HG02981 (cell line): Measurements from ENCODE around the gene STK32C.
"Not testable (repeated sequence)": the region's sequence is repeated elsewhere in the genome, so short reads cannot be mapped to it uniquely, and the experiment has no call there.

ENCODE experiments used
- ATAC-seq: cut with Tn5 transposase; IDR thresholded peaks from one replicate; pipeline ENCODE4 v1.9.1; 2021; ENCODE audit warnings: mild to moderate bottlenecking, moderate library complexity; ENCODE audit not compliant: unreplicated experiment

Gene STK32C

GRCh38 chr10:132220996-132221395 lies 86.8 kb downstream of the STK32C start:
- ATAC-seq: not testable (repeated sequence)

GRCh38 chr10:132220061-132220460 lies 87.7 kb downstream of the STK32C start:
- ATAC-seq: no peak

GRCh38 chr10:132219486-132219885 lies 88.3 kb downstream of the STK32C start:
- no peak for ATAC-seq

GRCh38 chr10:132216441-132216840 lies 91.3 kb downstream of the STK32C start:
- ATAC-seq: not testable (repeated sequence)

- ATAC-seq: no peak
Observed at GRCh38 chr10:132213917-132214316, 93.8 kb downstream of the STK32C start.

- ATAC-seq: no peak
Observed at GRCh38 chr10:132212816-132213215, 94.9 kb downstream of the STK32C start.

- ATAC-seq: no peak
Observed at GRCh38 chr10:132211246-132211645, 96.5 kb downstream of the STK32C start.

- ATAC-seq: no peak
Observed at GRCh38 chr10:132210766-132211165, 97.0 kb downstream of the STK32C start.

GRCh38 chr10:132209978-132210530 lies 97.7 kb downstream of the STK32C start:
- ATAC-seq: no peak

- ATAC-seq: no peak
Observed at GRCh38 chr10:132209130-132209529, 98.6 kb downstream of the STK32C start.

GRCh38 chr10:132208462-132209050 lies 99.2 kb downstream of the STK32C start:
- ATAC-seq: no peak

GRCh38 chr10:132207536-132208461 lies 100.0 kb downstream of the STK32C start:
- no peak for ATAC-seq

GRCh38 chr10:132206806-132207535 lies 100.8 kb downstream of the STK32C start:
- ATAC-seq: no peak

- no peak for ATAC-seq
Observed at GRCh38 chr10:132206377-132206745, 101.4 kb downstream of the STK32C start.

- no peak for ATAC-seq
Observed at GRCh38 chr10:132205650-132206376, 101.9 kb downstream of the STK32C start.

- ATAC-seq: no peak
Observed at GRCh38 chr10:132204781-132205473, 102.8 kb downstream of the STK32C start.

GRCh38 chr10:132204078-132204780 lies 103.5 kb downstream of the STK32C start:
- no peak for ATAC-seq

GRCh38 chr10:132203256-132204077 lies 104.3 kb downstream of the STK32C start:
- no peak for ATAC-seq
